Ishikawa (cell line): ENCODE measurements around the gene ASTN2.

Experiments used
- CEBPB ChIP-seq: IDR thresholded peaks from 2 replicates; pipeline ENCODE4 v1.6.1; 2012
- CREB1 ChIP-seq: IDR thresholded peaks from 2 replicates; pipeline ENCODE4 v1.6.1; 2012; ENCODE audit warnings: low read depth
- EGR1 ChIP-seq: IDR thresholded peaks from 2 replicates; pipeline ENCODE4 v1.6.1; 2012
- EP300 ChIP-seq: IDR thresholded peaks from 2 replicates; pipeline ENCODE4 v1.6.1; 2012; ENCODE audit warnings: borderline replicate concordance
- FOXM1 ChIP-seq: IDR thresholded peaks from 2 replicates; pipeline ENCODE4 v1.6.1; 2012; ENCODE audit warnings: low read depth, borderline replicate concordance
- MAX ChIP-seq: IDR thresholded peaks from 2 replicates; pipeline ENCODE4 v1.6.1; 2012
- NFIC ChIP-seq: IDR thresholded peaks from 2 replicates; pipeline ENCODE4 v1.6.1; 2012
- RAD21 ChIP-seq: IDR thresholded peaks from 2 replicates; pipeline ENCODE4 v1.6.1; 2012; ENCODE audit warnings: low read depth
- REST ChIP-seq: IDR thresholded peaks from 2 replicates; pipeline ENCODE4 v1.6.1; 2012; ENCODE audit warnings: low read depth, mild to moderate bottlenecking
- TAF1 ChIP-seq: IDR thresholded peaks from 2 replicates; pipeline ENCODE4 v1.6.1; 2012; ENCODE audit warnings: low read depth, mild to moderate bottlenecking
- TCF12 ChIP-seq: IDR thresholded peaks from 2 replicates; pipeline ENCODE4 v1.6.1; 2012; ENCODE audit warnings: low read depth
- TEAD4 ChIP-seq: IDR thresholded peaks from 2 replicates; pipeline ENCODE4 v1.6.1; 2012
- USF1 ChIP-seq: IDR thresholded peaks from 2 replicates; pipeline ENCODE4 v1.6.1; 2012
- YY1 ChIP-seq: IDR thresholded peaks from 2 replicates; pipeline ENCODE4 v1.6.1; 2012; ENCODE audit warnings: low read depth
- ZBTB7A ChIP-seq: IDR thresholded peaks from 2 replicates; pipeline ENCODE4 v1.6.1; 2012; ENCODE audit warnings: low read depth

The ASTN2 gene

GRCh38 chr9:117169089-117169621 lies 245.7 kb downstream of the ASTN2 start:
- TF ChIP-seq RAD21 (no peak), FOXM1 (no peak), EGR1 (no peak), YY1 (no peak), CREB1 (no peak), CEBPB (no peak), MAX (no peak), TEAD4 (no peak), REST (no peak), TCF12 (no peak), ZBTB7A (no peak), TAF1 (no peak), EP300 (no peak), USF1 (no peak), NFIC (no peak)

GRCh38 chr9:117164512-117164911 lies 250.3 kb downstream of the ASTN2 start:
- TF ChIP-seq USF1 (no peak), EP300 (no peak), TCF12 (no peak), TEAD4 (no peak)

- no peak for TF ChIP-seq CEBPB
- no peak for TF ChIP-seq EP300
- TF ChIP-seq TEAD4 = no peak
- TF ChIP-seq CREB1 = no peak
- TF ChIP-seq USF1 = no peak
- no peak for TF ChIP-seq NFIC
- no peak for TF ChIP-seq TAF1
- TF ChIP-seq FOXM1 = no peak
- no peak for TF ChIP-seq EGR1
- no peak for TF ChIP-seq ZBTB7A
- TF ChIP-seq TCF12 = no peak
- TF ChIP-seq YY1 = no peak
- no peak for TF ChIP-seq MAX
- no peak for TF ChIP-seq REST
- TF ChIP-seq RAD21 = no peak
These were observed 254.6 kb downstream of the ASTN2 start for GRCh38 chr9:117160254-117160653.

GRCh38 chr9:117156771-117157535 lies 257.9 kb downstream of the ASTN2 start:
- no peak for TF ChIP-seq ZBTB7A

- TF ChIP-seq YY1 = no peak
- no peak for TF ChIP-seq RAD21
- TF ChIP-seq CREB1 = no peak
- no peak for TF ChIP-seq REST
- TF ChIP-seq ZBTB7A = no peak
These were observed 258.6 kb downstream of the ASTN2 start for GRCh38 chr9:117156144-117156688.
